ENCODE results near the gene SEPTIN1. TPM values are rescaled to one million over a fixed set of nuclear protein-coding genes. Genes with fewer than 3 reads are reported as not detected.

Gene SEPTIN1
- total and polyA plus RNA-seq, 9 donors, result 0.46 to 8.2 (median 3.3) TPM

- H3K4me3 ChIP-seq, result no peak overlapping the region
- H3K36me3 ChIP-seq, result no peaks in the 10 kb centered on the region
- TF ChIP-seq CTCF (IDR thresholded peaks at IDR 0.05), result no peak
- TF ChIP-seq POLR2A (IDR thresholded peaks at IDR 0.05), result no peak
- TF ChIP-seq EP300 (IDR thresholded peaks at IDR 0.05), result no peak
- peaks cover 9% of the 10 kb centered on the region for H3K4me1 ChIP-seq (ENCODE audit: insufficient read depth)
- H3K27me3 ChIP-seq, result no peaks in the 10 kb centered on the region
- peak in 3 of 5 donors; percentile 12 to 58 (median 41) for DNase-seq
- H3K27ac ChIP-seq, result no peak overlapping the region
- whole genome bisulfite sequencing, 3 donors, result 86 to 87% (median 87%) methylated on average over 8 of the region's 8 CpGs
- intact Hi-C loops (cut with DNase I), result loop anchor here in 1 of 4 donors (10.0 kb wide), 1 partner anchor 279 kb away; the partner anchor contains the start of genes FBRS and PRR14
- H3K9me3 ChIP-seq, result no peaks in the 10 kb centered on the region
Observed at GRCh38 chr16:30375864-30376263, 6.5 kb downstream of the SEPTIN1 start.

GRCh38 chr16:30374538-30374937 is 7.8 kb downstream of the SEPTIN1 start, which contains the start of gene MYL11:
TSS of gene MYL11 (plus strand) at chr16:30374802. CDS start at chr16:30374858, 56 bp downstream.
- Histone ChIP-seq H3K9me3 (no peaks in the 10 kb centered on the region), H3K27me3 (no peaks in the 10 kb centered on the region), H3K4me3 (no peak within 1 kb of the TSS), H3K4me1 (ENCODE audit: insufficient read depth) (peaks cover 9% of the 10 kb centered on the region), H3K27ac (no peak within 1 kb of the TSS), H3K36me3 (no peaks in the 10 kb centered on the region)
- DNase-seq, result no peak
- WGBS, 3 donors, result 84 to 85% (median 84%) methylated on average over 6 of the region's 6 CpGs
- TF ChIP-seq EP300 (IDR thresholded peaks at IDR 0.05), result no peak
- no peak for TF ChIP-seq CTCF (IDR thresholded peaks at IDR 0.05)
- no peak for TF ChIP-seq POLR2A (IDR thresholded peaks at IDR 0.05)
- intact Hi-C loops (cut with DNase I), result loop anchor here in 1 of 4 donors (10.0 kb wide), 1 partner anchor 280 kb away; the partner anchor contains the start of genes FBRS and PRR14

- Histone ChIP-seq H3K27me3 (no peaks in the 10 kb centered on the region), H3K36me3 (no peaks in the 10 kb centered on the region), H3K9me3 (no peaks in the 10 kb centered on the region), H3K27ac (no peak overlapping the region), H3K4me3 (no peak overlapping the region), H3K4me1 (ENCODE audit: insufficient read depth) (peaks cover 6% of the 10 kb centered on the region)
- WGBS, 3 donors, result 86 to 95% (median 90%) methylated on average over 5 of the region's 5 CpGs
- DNase-seq, result no peak
- TF ChIP-seq POLR2A (IDR thresholded peaks at IDR 0.05) (no peak), CTCF (IDR thresholded peaks at IDR 0.05) (no peak), EP300 (IDR thresholded peaks at IDR 0.05) (no peak)
- intact Hi-C loops (cut with DNase I), result loop anchor here in 1 of 4 donors (10.0 kb wide), 1 partner anchor 282 kb away; the partner anchor contains the start of genes FBRS and PRR14
Observed at GRCh38 chr16:30372725-30373124, 9.6 kb downstream of the SEPTIN1 start.

GRCh38 chr16:30372038-30372712 is 10.2 kb downstream of the SEPTIN1 start:
- 46 to 59% (median 46%) methylated on average over 6 of the region's 6 CpGs for WGBS, 3 donors

More at GRCh38 chr16:30372038-30372712, 10.2 kb downstream of the SEPTIN1 start:
- no peaks in the 10 kb centered on the region for H3K27me3 ChIP-seq
- no peak overlapping the region for H3K4me3 ChIP-seq
- DNase-seq, result peak in 2 of 5 donors; percentile 18 to 31
- TF ChIP-seq EP300 (IDR thresholded peaks at IDR 0.05), result no peak
- no peak for TF ChIP-seq CTCF (IDR thresholded peaks at IDR 0.05)
- no peak for TF ChIP-seq POLR2A (IDR thresholded peaks at IDR 0.05)
- H3K9me3 ChIP-seq, result no peaks in the 10 kb centered on the region
- H3K27ac ChIP-seq, result no peak overlapping the region
- intact Hi-C loops (cut with DNase I), result loop anchor here in 1 of 4 donors (10.0 kb wide), 1 partner anchor 283 kb away; the partner anchor contains the start of genes FBRS and PRR14
- H3K36me3 ChIP-seq, result no peaks in the 10 kb centered on the region
- peaks cover 6% of the 10 kb centered on the region for H3K4me1 ChIP-seq (ENCODE audit: insufficient read depth)
